Left lung (tissue), 10 donors: Measurements from ENCODE around the gene HNMT. TPM values are rescaled to one million over a fixed set of nuclear protein-coding genes. Genes with fewer than 3 reads are reported as not detected.

Experiments used
- ATAC-seq: fragments of 200-7000 bp; cut with Tn5 transposase; one replicate; pipeline ENCODE4 v1.9.1; 2020; ENCODE audit warnings: moderate library complexity
- DNase-seq, 4 donors: peaks; one replicate each; pipeline ENCODE4 v3.0.0-alpha.2; 2013 to 2020
- H3K27ac ChIP-seq, 2 donors: fragments of 200-600 bp; sonication (generic) in 1 of 2; one replicate each; pipeline versions ENCODE4 v1.5.0 to v1.8.0; 2020 to 2021
- H3K27me3 ChIP-seq, 2 donors: fragments of 200-600 bp; sonication (generic) in 1 of 2; one replicate each; pipeline versions ENCODE4 v1.5.0 to v1.8.0; 2020 to 2021
- H3K36me3 ChIP-seq, 2 donors: fragments of 200-600 bp; sonication (generic) in 1 of 2; one replicate each; pipeline versions ENCODE4 v1.5.0 to v1.8.0; 2020 to 2021
- H3K4me1 ChIP-seq, 2 donors: fragments of 200-600 bp; one replicate each; pipeline ENCODE4 v1.8.0; 2021
- H3K4me3 ChIP-seq, 2 donors: fragments of 200-600 bp; sonication (generic) in 1 of 2; one replicate each; pipeline versions ENCODE4 v1.5.0 to v1.8.0; 2020 to 2021; ENCODE audit warnings: mild to moderate bottlenecking in 1 of 2
- H3K9me3 ChIP-seq, 2 donors: fragments of 200-600 bp; sonication (generic) in 1 of 2; one replicate each; pipeline versions ENCODE4 v1.5.0 to v1.8.0; 2020 to 2021
- intact Hi-C, 2 donors: fragments of 100-400 bp; cut with DNase I; formaldehyde crosslinking; loops; one replicate each; pipeline versions ENCODE4 v1.11.2 to v1.14.2; 2022
- polyA plus RNA-seq, 6 donors: library from polyadenylated mRNA; unstranded; fragments of 120-200 nt; gene quantifications; one replicate each; pipeline ENCODE4 v1.2.1, GENCODE V29; 2013; ENCODE audit not compliant: insufficient read length in 6 of 6
- total RNA-seq, 2 donors: library from RNA; stranded (reverse); fragmentation: NEBNext Ultra II Directional; extraction: Animal tissue kit (Norgen Biotek cat#: 25700); gene quantifications; one replicate each; pipeline ENCODE4 v1.2.1, GENCODE V29; 2021
- TF ChIP-seq, protein P1 (sequence below), 2 donors: fragments of 200-600 bp; sonication (generic) in 1 of 2; IDR thresholded peaks; one replicate each; pipeline versions ENCODE4 v1.5.0 to v1.8.0; 2021; ENCODE audit warnings: antibody characterized with exemption in 2 of 2
- donor health status: DM: no; HTN: yes; CAD: no.
- donor health status: DM: no; HTN: no; CAD: no.

HNMT gene
- total and polyA plus RNA-seq, 8 donors, result 53.0 to 98.9 (median 82.8) TPM

DNA sequence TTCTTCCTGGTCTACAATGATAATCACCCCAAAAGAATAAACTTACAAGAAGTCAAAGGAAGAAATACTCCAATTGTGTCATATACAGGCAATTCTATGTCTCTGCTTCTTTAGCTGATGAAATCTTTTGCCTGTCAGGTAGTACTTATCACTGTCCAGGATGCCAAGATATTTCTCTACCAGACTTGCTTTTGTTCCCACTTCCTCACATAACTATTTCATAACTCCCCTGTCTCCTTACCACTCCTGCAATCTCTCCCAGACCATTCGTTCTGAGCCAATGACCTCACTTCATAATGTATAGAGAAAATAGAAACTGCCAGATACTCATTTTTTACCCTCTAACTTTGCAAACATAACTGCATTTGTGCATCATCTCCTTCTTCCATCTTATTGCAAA is 39.1 kb downstream of the HNMT start:
- Histone ChIP-seq H3K27ac (no peak overlapping the region), H3K4me1 (no peaks in the 10 kb centered on the region), H3K4me3 (no peak overlapping the region), H3K9me3 (no peaks in the 10 kb centered on the region), H3K36me3 (peaks cover 0 to 39% of the 10 kb centered on the region in 2 donors), H3K27me3 (no peaks in the 10 kb centered on the region)
- intact Hi-C loops, result no loop called here
- ATAC-seq (no peak), DNase-seq (no peak)
- TF ChIP-seq, protein P1, sequence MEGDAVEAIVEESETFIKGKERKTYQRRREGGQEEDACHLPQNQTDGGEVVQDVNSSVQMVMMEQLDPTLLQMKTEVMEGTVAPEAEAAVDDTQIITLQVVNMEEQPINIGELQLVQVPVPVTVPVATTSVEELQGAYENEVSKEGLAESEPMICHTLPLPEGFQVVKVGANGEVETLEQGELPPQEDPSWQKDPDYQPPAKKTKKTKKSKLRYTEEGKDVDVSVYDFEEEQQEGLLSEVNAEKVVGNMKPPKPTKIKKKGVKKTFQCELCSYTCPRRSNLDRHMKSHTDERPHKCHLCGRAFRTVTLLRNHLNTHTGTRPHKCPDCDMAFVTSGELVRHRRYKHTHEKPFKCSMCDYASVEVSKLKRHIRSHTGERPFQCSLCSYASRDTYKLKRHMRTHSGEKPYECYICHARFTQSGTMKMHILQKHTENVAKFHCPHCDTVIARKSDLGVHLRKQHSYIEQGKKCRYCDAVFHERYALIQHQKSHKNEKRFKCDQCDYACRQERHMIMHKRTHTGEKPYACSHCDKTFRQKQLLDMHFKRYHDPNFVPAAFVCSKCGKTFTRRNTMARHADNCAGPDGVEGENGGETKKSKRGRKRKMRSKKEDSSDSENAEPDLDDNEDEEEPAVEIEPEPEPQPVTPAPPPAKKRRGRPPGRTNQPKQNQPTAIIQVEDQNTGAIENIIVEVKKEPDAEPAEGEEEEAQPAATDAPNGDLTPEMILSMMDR (IDR thresholded peaks at IDR 0.05), result no peak

DNA sequence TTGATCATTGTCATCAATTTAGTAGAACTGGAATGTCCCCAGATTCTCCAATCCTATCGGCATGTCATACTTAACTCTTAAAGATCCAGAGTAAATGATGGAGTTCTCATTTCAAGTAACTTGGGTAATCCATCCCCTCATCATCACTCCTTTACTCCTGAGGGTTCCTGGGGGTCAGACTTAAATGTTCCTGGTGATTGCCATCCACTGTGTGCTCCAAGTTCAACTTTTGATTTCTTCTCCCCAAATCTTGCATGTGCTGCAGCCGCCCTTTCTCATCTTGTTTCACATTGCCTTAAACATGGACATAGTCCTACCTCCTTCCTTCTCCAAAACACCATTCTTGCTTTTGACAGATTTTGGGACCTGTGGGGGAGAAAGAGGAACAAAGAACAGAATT is 43.2 kb downstream of the HNMT start:
- DNase-seq, result no peak
- Histone ChIP-seq H3K27me3 (no peaks in the 10 kb centered on the region), H3K4me3 (no peak overlapping the region), H3K9me3 (no peaks in the 10 kb centered on the region), H3K27ac (no peak overlapping the region), H3K4me1 (no peaks in the 10 kb centered on the region), H3K36me3 (peaks cover 0 to 35% of the 10 kb centered on the region in 2 donors)
- intact Hi-C loops, result no loop called here
- TF ChIP-seq, protein P1 (IDR thresholded peaks at IDR 0.05), result no peak
- ATAC-seq, result no peak

DNA sequence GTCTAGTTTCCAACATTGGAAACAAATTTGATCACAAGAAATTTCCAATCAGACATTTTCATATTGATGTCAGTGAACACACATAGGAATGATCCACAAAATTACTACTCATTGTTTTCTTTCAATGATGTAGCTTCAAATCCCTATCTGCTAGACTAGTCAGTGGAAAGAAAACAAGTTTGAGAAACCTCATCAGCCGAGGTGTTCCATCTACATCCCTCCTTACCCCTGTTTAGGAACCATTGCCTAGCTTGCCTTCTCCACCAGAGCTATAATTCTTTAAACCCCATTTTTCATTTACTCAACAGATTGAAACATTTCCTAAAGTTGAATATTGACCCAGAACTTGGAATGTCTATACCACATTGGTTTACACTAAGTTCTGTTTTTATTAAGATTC is 45.3 kb downstream of the HNMT start:
- TF ChIP-seq, protein P1 (IDR thresholded peaks at IDR 0.05), result no peak
- H3K4me3 ChIP-seq, result no peak overlapping the region
- H3K27me3 ChIP-seq, result no peaks in the 10 kb centered on the region
- DNase-seq (no peak), ATAC-seq (no peak)
- intact Hi-C loops, result no loop called here
- no peak overlapping the region for H3K27ac ChIP-seq
- peaks cover 0 to 25% of the 10 kb centered on the region in 2 donors for H3K36me3 ChIP-seq
- no peaks in the 10 kb centered on the region for H3K4me1 ChIP-seq
- H3K9me3 ChIP-seq, result no peaks in the 10 kb centered on the region

DNA sequence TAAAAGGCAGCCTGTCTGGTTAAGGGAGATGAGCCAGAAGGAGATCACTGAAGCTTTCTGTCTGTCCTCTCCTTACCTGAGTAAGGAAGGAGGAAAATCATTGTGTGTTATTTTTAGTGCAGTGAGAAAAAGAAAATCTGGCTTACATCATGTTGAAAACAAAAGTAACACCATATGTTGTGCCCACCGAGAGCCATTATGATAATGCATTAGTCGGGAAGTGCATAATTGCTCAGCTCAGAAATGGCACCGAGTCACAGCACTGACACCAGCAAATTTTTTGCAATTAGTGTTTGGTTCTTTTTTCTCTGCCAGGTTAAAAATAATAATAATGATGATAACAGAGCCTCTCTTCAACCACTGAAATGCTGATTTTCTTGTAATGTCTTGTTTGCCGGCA is 46.6 kb downstream of the HNMT start:
- Histone ChIP-seq H3K4me1 (no peaks in the 10 kb centered on the region), H3K36me3 (peaks cover 0 to 12% of the 10 kb centered on the region in 2 donors), H3K27ac (no peak overlapping the region), H3K27me3 (no peaks in the 10 kb centered on the region), H3K9me3 (no peaks in the 10 kb centered on the region), H3K4me3 (no peak overlapping the region)
- intact Hi-C loops, result no loop called here
- TF ChIP-seq, protein P1 (IDR thresholded peaks at IDR 0.05), result no peak
- no peak for DNase-seq
- ATAC-seq, result no peak

DNA sequence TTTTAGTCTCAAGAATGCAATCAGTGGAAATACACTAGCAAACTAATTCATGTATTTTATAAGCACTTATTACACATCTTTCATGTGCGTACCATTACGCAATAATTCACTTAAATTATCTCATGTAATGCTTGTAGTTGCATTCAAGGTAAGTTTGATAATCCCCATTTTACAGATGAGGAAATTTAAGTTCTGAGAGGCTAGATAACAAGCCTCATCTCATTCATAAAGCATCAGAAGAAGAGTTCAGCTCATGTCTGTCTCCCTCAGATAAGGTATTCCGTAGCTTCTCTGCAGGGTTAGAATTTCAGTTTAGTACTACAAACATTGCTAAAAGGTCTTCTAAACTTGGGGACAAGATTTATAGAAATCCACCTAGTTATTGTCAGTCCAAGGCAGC is 47.8 kb downstream of the HNMT start:
- H3K4me3 ChIP-seq, result no peak overlapping the region
- DNase-seq (no peak), ATAC-seq (no peak)
- no peaks in the 10 kb centered on the region for H3K4me1 ChIP-seq
- H3K36me3 ChIP-seq, result peaks cover 0 to 9% of the 10 kb centered on the region in 2 donors
- intact Hi-C loops, result no loop called here
- no peak overlapping the region for H3K27ac ChIP-seq
- TF ChIP-seq, protein P1 (IDR thresholded peaks at IDR 0.05), result no peak
- H3K27me3 ChIP-seq, result no peaks in the 10 kb centered on the region
- H3K9me3 ChIP-seq, result no peaks in the 10 kb centered on the region
